A673 (cell line): Measurements from ENCODE around the gene SIRT2. TPM values are rescaled to one million over a fixed set of nuclear protein-coding genes. Genes with fewer than 3 reads are reported as not detected.
A peak's percentile ranks its signal among the peaks of the same experiment; 100 is the strongest.

Experiments
- BruUV-seq: library from RNA; stranded (reverse); fragments of 400-500 nt; replicated peaks from 2 replicates; lab custom pipeline; 2021; lab: Mats Ljungman, UMichigan
- CTCF ChIA-PET: fragments of 300-600 bp; sonication (Branson Sonifier 250); formaldehyde crosslinking; loops from one replicate; lab custom pipeline; 2022; ENCODE audit warnings: antibody characterized with exemption; lab: Charles Lee
- POLR2A ChIA-PET: fragments of 300-600 bp; sonication (Branson Sonifier 250); formaldehyde crosslinking; loops from one replicate; lab custom pipeline; 2022; ENCODE audit warnings: antibody characterized with exemption; ENCODE audit not compliant: low non-redundant PET; lab: Charles Lee
- DNase-seq: peaks from one replicate; pipeline ENCODE4 v3.0.0-alpha.2; 2015; ENCODE audit warnings: low spot score
- H3K27ac ChIP-seq: fragments of 200-600 bp; sonication (generic); 2 replicates; pipeline ENCODE4 v1.5.1; 2016; ENCODE audit warnings: mixed run types, low read depth, mild to moderate bottlenecking, mixed read lengths, antibody characterized with exemption, low read length; ENCODE audit not compliant: poor library complexity, severe bottlenecking
- H3K27me3 ChIP-seq: fragments of 200-600 bp; sonication (generic); replicated peaks from 2 replicates; pipeline ENCODE4 v1.6.1; 2017; ENCODE audit warnings: mixed run types, low read depth, mild to moderate bottlenecking, mixed read lengths, antibody characterized with exemption, low read length; ENCODE audit not compliant: insufficient read depth, poor library complexity
- H3K36me3 ChIP-seq: fragments of 200-600 bp; sonication (generic); 2 replicates; pipeline ENCODE4 v1.6.1; 2016; ENCODE audit warnings: mixed run types, mild to moderate bottlenecking, mixed read lengths, antibody characterized with exemption, low read length; ENCODE audit not compliant: insufficient read depth, poor library complexity, severe bottlenecking
- H3K4me1 ChIP-seq: fragments of 200-600 bp; sonication (generic); 2 replicates; pipeline ENCODE4 v1.6.1; 2017; ENCODE audit warnings: mixed run types, mild to moderate bottlenecking, mixed read lengths, antibody characterized with exemption, low read length; ENCODE audit not compliant: insufficient read depth, poor library complexity, severe bottlenecking
- H3K4me3 ChIP-seq: fragments of 200-600 bp; sonication (generic); 2 replicates; pipeline ENCODE4 v1.5.1; 2016; ENCODE audit warnings: low read depth, mixed run types, mild to moderate bottlenecking, mixed read lengths, low read length; ENCODE audit not compliant: poor library complexity, severe bottlenecking
- H3K9me3 ChIP-seq: fragments of 200-600 bp; sonication (generic); 2 replicates; pipeline ENCODE4 v1.6.1; 2016; ENCODE audit warnings: mixed run types, low read depth, mild to moderate bottlenecking, mixed read lengths, antibody characterized with exemption, low read length; ENCODE audit not compliant: poor library complexity, severe bottlenecking
- EZH2 ChIP-seq: fragments of 200-600 bp; sonication (generic); IDR thresholded peaks from 2 replicates; pipeline ENCODE4 v1.6.1; 2017; ENCODE audit warnings: borderline replicate concordance, low read depth, mild to moderate bottlenecking, mixed read lengths, antibody characterized with exemption, low read length; ENCODE audit not compliant: poor library complexity, severe bottlenecking
- intact Hi-C: fragments of 100-400 bp; cut with micrococcal nuclease; formaldehyde crosslinking; loops from one replicate; pipeline ENCODE4 v1.10.0; 2022; ENCODE audit not compliant: unreplicated experiment
- total RNA-seq: library from RNA; stranded (reverse); gene quantifications from 2 replicates; pipeline ENCODE4 v1.2.3, GENCODE V29; 2021
- TF ChIP-seq, protein P1 (sequence below): fragments of 300-800, 200-600 bp; sonication (generic); conservative IDR thresholded peaks from 2 replicates; pipeline ENCODE4 v1.5.1; 2017; ENCODE audit warnings: low read depth, mild to moderate bottlenecking, antibody characterized with exemption, low read length, moderate library complexity, mixed read lengths

The SIRT2 gene
- total RNA-seq, 1 experiment from 2014 or later, result 32.2 TPM

DNA sequence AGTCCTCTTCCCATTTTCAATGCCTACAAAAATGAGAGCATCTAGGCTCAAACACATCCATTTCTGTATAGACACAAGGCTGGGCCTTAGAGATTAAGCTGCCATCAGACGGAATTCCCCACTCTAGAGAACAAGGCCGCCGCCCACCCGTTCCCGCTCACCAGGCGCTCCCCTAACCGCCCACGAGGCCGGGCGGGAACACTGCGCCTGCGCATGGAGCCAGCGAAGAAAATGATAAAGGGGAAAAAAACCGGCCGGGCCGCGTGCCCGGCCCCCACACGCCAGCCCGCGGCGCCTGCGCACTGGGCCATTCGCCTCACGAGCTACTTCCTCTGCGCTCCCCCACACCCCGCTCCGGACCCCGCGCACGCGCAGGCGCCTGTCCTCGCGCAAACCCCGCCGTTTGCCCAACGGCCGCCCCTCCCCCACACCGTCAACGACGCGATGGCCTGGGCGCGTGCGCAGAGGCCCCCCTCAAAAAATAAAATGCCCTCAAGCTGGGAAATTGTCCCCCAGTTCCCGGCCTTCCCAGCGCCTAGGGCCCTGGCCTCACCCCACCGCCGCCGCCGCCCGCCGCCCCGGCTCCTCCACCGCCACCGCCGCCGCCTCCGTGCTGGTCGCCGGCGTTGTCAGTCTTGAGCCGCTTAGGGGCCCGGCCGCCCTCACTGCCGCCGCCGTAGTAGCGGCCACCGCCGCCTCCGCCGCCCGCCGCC lies 50.1 kb downstream of the SIRT2 start:
- DNase-seq, result peak; percentile 98
- BruUV-seq, result no TSS peak
- intact Hi-C loops, result no loop called here
- CTCF ChIA-PET, result interaction anchor here (1.2 kb wide), 1 partner anchor 20 kb away, joined by 3 read pairs; no protein-coding TSS in a partner anchor
- peak overlapping the region; percentile 100 for H3K27ac ChIP-seq
- H3K27me3 ChIP-seq, result no peaks in the 10 kb centered on the region
- TF ChIP-seq, protein P1, sequence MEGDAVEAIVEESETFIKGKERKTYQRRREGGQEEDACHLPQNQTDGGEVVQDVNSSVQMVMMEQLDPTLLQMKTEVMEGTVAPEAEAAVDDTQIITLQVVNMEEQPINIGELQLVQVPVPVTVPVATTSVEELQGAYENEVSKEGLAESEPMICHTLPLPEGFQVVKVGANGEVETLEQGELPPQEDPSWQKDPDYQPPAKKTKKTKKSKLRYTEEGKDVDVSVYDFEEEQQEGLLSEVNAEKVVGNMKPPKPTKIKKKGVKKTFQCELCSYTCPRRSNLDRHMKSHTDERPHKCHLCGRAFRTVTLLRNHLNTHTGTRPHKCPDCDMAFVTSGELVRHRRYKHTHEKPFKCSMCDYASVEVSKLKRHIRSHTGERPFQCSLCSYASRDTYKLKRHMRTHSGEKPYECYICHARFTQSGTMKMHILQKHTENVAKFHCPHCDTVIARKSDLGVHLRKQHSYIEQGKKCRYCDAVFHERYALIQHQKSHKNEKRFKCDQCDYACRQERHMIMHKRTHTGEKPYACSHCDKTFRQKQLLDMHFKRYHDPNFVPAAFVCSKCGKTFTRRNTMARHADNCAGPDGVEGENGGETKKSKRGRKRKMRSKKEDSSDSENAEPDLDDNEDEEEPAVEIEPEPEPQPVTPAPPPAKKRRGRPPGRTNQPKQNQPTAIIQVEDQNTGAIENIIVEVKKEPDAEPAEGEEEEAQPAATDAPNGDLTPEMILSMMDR, result no peak
- no peak for TF ChIP-seq EZH2
- POLR2A ChIA-PET, result interaction anchor here (0.5 to 0.8 kb wide), 7 partner anchors 8 to 80 kb away, joined by 3 to 11 read pairs (median 6); partner anchors contain the start of gene ECH1
- peaks cover 13% of the 10 kb centered on the region for H3K4me1 ChIP-seq
- no peaks in the 10 kb centered on the region for H3K9me3 ChIP-seq
- peak overlapping the region; percentile 81 for H3K4me3 ChIP-seq
- peaks cover 47% of the 10 kb centered on the region for H3K36me3 ChIP-seq

DNA sequence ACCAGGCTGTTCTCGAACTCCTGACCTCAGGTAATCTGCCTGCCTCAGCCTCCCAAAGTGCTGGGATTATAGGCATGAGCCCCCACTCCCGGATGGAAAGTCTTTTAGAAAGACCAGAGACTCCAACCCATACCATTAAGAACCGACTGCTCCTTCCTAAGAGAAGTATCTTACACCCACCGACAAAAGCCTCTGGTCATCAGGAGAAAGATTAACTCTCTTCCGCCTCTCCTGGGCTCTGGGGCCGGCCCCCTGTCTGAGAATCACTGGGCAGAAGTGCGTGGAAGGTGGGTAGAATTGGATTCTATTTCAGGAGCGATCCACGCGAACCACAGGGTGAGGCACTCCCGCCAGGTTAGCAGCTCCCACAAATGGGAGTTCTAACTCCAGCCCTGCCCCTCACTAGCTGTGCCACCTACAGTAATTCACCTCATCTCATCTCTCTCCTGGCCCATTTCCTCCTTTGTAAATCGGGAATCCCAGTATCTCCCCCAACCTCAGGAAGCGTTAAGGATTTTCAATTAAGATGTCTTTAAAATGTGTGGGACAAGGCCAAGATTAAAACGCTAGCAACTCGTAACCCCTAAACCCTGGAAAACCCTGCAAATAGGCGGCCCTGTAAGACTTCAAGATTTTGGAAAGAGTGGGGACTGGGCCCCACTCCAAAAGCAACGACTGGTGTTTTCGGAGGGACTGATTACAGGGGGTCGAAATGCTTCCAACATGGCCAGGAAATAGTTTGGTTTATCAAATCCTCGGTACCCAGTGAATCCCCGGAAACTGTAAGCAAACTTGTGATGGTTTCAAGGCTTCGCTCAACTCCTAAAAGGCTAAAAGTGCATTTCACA lies 50.9 kb downstream of the SIRT2 start:
- Histone ChIP-seq H3K4me1 (peaks cover 13% of the 10 kb centered on the region), H3K36me3 (peaks cover 54% of the 10 kb centered on the region), H3K27me3 (no peaks in the 10 kb centered on the region), H3K27ac (peak overlapping the region; percentile 100), H3K4me3 (peak overlapping the region; percentile 81), H3K9me3 (no peaks in the 10 kb centered on the region)
- ChIA-PET POLR2A (interaction anchor here (0.5 to 0.8 kb wide), 3 partner anchors 15 to 39 kb away, joined by 3 to 11 read pairs (median 6); partner anchors contain the start of gene ECH1), CTCF (interaction anchor here (1.2 kb wide), 1 partner anchor 21 kb away, joined by 3 read pairs; no protein-coding TSS in a partner anchor)
- BruUV-seq, result TSS peak; percentile 40
- DNase-seq, result peak; percentile 6
- TF ChIP-seq EZH2, result no peak
- TF ChIP-seq, protein P1, result no peak
- intact Hi-C loops, result no loop called here

DNA sequence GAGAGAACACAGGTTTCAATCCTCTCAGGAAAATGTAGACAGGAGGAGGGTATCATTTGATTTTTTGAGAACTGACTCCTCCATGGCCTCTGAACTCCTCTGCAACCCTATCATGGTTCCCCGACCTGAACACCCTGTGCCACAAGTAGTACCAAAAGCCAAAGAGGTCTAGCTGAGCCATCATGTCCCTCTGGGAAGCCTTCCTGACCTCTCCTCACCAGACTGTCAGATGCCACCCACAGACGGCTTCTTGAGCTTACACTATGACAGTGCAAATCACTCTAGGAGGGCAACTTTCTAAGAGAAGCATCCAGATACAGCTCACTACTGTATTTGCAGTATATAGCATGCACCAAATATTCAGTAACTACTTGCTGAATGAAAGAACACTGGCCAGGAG lies 53.3 kb downstream of the SIRT2 start:
- DNase-seq, result no peak
- ChIA-PET POLR2A (no interaction called here), CTCF (no interaction called here)
- Histone ChIP-seq H3K27ac (peak overlapping the region; percentile 11), H3K36me3 (peaks cover 79% of the 10 kb centered on the region), H3K27me3 (no peaks in the 10 kb centered on the region), H3K4me3 (no peak overlapping the region), H3K4me1 (peaks cover 13% of the 10 kb centered on the region), H3K9me3 (no peaks in the 10 kb centered on the region)
- BruUV-seq, result no TSS peak
- intact Hi-C loops, result no loop called here
- TF ChIP-seq, protein P1, result no peak
- no peak for TF ChIP-seq EZH2
